Loucy (cell line): Measurements from ENCODE around the gene CHMP5.

Experiments
- CTCF ChIP-seq: fragments of 200-600 bp; sonication (generic); conservative IDR thresholded peaks from 2 replicates; pipeline ENCODE4 v1.5.1; 2014; ENCODE audit warnings: mild to moderate bottlenecking, antibody characterized with exemption, low read length
- EZH2phosphoT487 ChIP-seq: fragments of 200-600 bp; IDR thresholded peaks from 2 replicates; pipeline ENCODE4 v1.6.1; 2018; ENCODE audit warnings: antibody characterized with exemption, mild to moderate bottlenecking, moderate library complexity, borderline replicate concordance

- TF ChIP-seq EZH2phosphoT487: no peak
- TF ChIP-seq CTCF: no peak
Measured at GRCh38 chr9:33249983-33250382, 14.9 kb upstream of the CHMP5 start.
